NB4 (cell line): ENCODE results near the gene MSI2.

Experiments used
- CTCF ChIP-seq: IDR thresholded peaks from one replicate; pipeline ENCODE4 v1.5.1; 2012; ENCODE audit warnings: low read depth, low read length
- MYC ChIP-seq: IDR thresholded peaks from 2 replicates; pipeline ENCODE4 v1.6.1; 2011; ENCODE audit warnings: low read depth, low read length
- POLR2A ChIP-seq: IDR thresholded peaks from 2 replicates; pipeline ENCODE4 v1.6.1; 2011; ENCODE audit warnings: mild to moderate bottlenecking; ENCODE audit not compliant: insufficient read length; ENCODE audit errors: extremely low read depth

DNA sequence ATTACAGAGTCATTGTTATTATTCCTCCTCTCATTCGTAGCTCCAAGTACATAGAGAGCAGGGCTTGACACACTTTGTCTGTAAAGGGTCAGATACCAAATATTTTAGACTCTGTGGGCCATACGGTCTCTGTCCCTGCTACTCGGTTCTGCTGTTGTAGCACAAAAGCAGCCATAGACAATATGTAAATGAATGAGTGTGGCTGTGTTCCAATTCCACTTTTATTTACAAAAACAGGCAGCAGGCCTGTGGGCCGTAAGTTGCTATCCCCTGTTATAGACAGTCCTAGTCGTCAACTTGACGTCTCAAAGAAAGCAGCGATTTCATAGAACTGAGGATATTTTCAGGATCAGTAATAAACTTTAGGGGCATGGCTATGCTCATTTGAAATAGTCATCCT lies 161.6 kb downstream of the MSI2 start:
- no peak for TF ChIP-seq CTCF
- TF ChIP-seq POLR2A: no peak
- no peak for TF ChIP-seq MYC
